GM21381 (cell line): ENCODE measurements around the gene LATS1.
"Not testable (repeated sequence)": the region's sequence is repeated elsewhere in the genome, so short reads cannot be mapped to it uniquely, and the experiment has no call there.

Experiments
- ATAC-seq: cut with Tn5 transposase; IDR thresholded peaks from one replicate; pipeline ENCODE4 v1.9.1; 2021; ENCODE audit warnings: mild to moderate bottlenecking, moderate library complexity; ENCODE audit not compliant: unreplicated experiment

LATS1 gene

DNA sequence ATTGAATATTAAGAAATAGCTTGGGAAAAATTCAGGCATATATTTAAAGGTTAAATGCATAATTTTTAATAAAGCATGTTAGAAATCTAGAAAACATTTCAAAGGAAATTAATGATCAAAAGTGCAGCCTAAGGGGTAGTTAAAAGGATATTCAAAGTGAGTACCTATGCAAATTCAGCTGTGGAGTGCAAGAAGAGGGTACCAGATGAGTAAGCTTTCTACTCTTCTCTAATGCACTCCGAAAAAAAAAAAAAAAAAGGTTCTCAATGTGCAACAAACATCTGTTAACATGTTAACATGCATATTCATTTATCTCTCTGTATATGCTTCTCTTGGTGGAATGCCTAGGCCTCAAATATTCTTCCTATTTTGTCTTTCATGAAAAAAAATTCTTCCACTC is 37.4 kb downstream of the LATS1 start:
- ATAC-seq = no peak

GRCh38 chr6:149672265-149672664 is 45.6 kb downstream of the LATS1 start:
- not testable (repeated sequence) for ATAC-seq

- no peak for ATAC-seq
Observed at GRCh38 chr6:149660028-149660427, 57.9 kb downstream of the LATS1 start.

- ATAC-seq = no peak
Observed at GRCh38 chr6:149657441-149657840, 60.5 kb downstream of the LATS1 start.

DNA sequence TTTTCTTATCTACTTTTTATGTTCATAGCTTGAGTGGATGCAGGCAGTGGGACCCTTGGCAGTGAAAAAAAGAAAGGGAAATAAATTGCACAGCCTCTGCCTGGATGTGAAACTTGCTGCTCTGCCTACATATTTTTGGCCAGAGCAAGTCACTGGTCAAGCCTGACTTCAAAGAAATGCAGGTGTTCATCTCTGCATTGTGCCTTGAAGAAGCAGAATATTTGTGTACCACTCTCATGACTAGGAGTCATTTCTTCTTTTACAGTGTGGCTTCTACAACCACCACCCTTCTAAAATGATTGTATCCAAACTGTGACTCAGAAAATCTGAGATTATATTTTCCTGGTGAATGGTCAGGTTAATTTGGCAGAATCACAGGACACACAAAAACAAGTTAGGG is 66.8 kb downstream of the LATS1 start:
- no peak for ATAC-seq

GRCh38 chr6:149648148-149649145 is 69.5 kb downstream of the LATS1 start, which contains the start of gene KATNA1:
KATNA1 (minus strand) TSS chr6:149648714; CDS start chr6:149638547, 10,167 bp downstream.
- ATAC-seq = peak; percentile 92

- ATAC-seq = no peak
Observed at GRCh38 chr6:149646599-149646998, 71.3 kb downstream of the LATS1 start.

- ATAC-seq = peak; percentile 43
Observed at GRCh38 chr6:149642829-149643580, 74.9 kb downstream of the LATS1 start.

GRCh38 chr6:149636124-149636523 is 81.8 kb downstream of the LATS1 start:
- no peak for ATAC-seq

DNA sequence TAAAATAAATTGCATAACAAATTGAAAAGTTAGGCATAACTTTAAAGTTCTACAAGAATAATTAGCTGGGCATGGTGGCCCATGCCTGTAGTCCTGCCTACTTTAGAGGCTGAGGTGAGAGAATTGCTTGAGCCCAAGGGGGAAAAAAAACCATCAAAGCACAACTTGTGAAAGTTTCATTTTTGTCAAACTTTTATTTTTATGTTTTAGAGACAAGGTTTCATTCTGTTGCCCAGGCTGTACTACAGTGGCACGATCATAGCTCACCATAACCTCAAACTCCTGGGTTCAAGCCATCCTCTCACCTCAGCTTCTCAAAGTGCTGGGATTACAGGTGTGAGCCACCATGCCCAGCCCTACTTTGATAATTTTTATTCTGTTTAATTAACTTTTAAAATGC is 83.6 kb downstream of the LATS1 start:
- ATAC-seq = no peak

- peak; percentile 86 for ATAC-seq
Observed at GRCh38 chr6:149628875-149629510, 88.9 kb downstream of the LATS1 start.

DNA sequence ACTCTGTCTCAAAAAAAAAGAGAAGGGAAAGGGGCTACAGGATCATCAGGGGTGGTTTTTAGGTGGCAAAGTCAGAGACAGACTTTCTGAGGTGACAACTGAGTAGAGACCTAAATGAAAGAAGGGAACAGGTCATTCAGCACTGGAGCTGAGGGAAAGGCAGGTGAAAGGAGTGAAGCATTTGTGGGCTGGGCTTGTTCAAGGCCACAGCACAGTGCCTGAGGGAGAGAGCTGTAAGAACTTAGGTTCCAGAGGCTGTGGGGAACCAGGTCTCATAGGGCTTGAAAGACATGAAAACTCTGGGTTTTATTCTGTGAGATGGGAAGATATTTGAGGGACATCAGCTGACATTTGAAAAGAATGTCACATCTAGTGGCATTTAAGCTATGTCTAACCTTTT is 90.2 kb downstream of the LATS1 start:
- ATAC-seq = no peak

- ATAC-seq = no peak
Observed at GRCh38 chr6:149615805-149616204, 102.1 kb downstream of the LATS1 start.

DNA sequence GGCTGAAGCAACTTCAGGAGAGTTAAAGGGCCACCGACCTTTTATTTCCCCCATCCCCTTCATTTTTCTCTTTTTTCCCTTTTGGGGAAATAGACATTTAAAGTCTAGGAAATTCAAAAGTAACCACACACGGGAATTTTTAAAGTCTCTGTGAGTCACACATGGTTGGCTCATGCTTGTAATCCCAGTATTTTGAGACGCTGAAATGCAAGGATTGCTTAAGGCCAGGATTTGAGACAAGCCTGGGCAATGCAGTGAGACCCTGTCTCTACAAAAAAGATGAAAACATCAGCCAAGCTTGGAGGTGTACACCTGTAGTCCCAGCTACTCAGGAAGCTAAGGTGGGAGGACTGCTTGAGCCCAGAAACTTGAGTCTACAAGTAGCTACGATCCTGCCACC is 103.6 kb downstream of the LATS1 start:
- ATAC-seq = no peak

GRCh38 chr6:149608381-149608982 is 109.4 kb downstream of the LATS1 start:
- ATAC-seq = no peak
